Activated naive CD8-positive, alpha-beta T cell treated with anti-CD3 and anti-CD28 coated beads for 36 hours (primary cell): Measurements from ENCODE around the gene ISG15. TPM values are rescaled to one million over a fixed set of nuclear protein-coding genes. Genes with fewer than 3 reads are reported as not detected.
A peak's percentile ranks its signal among the peaks of the same experiment; 100 is the strongest.
"Not testable (repeated sequence)": the region's sequence is repeated elsewhere in the genome, so short reads cannot be mapped to it uniquely, and the experiment has no call there.

Source experiments
- DNase-seq: peaks from one replicate; pipeline ENCODE4 v3.0.0; 2021
- H3K27ac Mint-ChIP-seq: one replicate; pipeline ENCODE4 v1.8.0; 2022; ENCODE audit warnings: mild to moderate bottlenecking, moderate library complexity, mixed read lengths
- H3K27me3 Mint-ChIP-seq: one replicate; pipeline ENCODE4 v1.8.0; 2022; ENCODE audit warnings: mild to moderate bottlenecking, mixed read lengths
- H3K36me3 Mint-ChIP-seq: one replicate; pipeline ENCODE4 v1.8.0; 2021; ENCODE audit warnings: mild to moderate bottlenecking, mixed read lengths
- H3K4me1 Mint-ChIP-seq: one replicate; pipeline ENCODE4 v1.8.0; 2021; ENCODE audit warnings: mixed read lengths
- H3K4me3 Mint-ChIP-seq: one replicate; pipeline ENCODE4 v1.8.0; 2022; ENCODE audit warnings: mild to moderate bottlenecking, moderate library complexity, mixed read lengths
- H3K9me3 Mint-ChIP-seq: one replicate; pipeline ENCODE4 v1.8.0; 2022; ENCODE audit warnings: mixed read lengths
- total RNA-seq, 2 experiments: library from RNA; stranded (reverse); gene quantifications; one replicate each; pipeline ENCODE4 v1.2.3, GENCODE V29; 2021

ISG15 gene
- total RNA-seq, 2 experiments from 2014 or later: 71.7 to 78.4 TPM

GRCh38 chr1:997993-998744 is 15.1 kb upstream of the ISG15 start:
- no peak overlapping the region for H3K4me3 Mint-ChIP-seq
- peaks cover 5% of the 10 kb centered on the region for H3K4me1 Mint-ChIP-seq
- DNase-seq: no peak
- H3K27me3 Mint-ChIP-seq: peaks cover 52% of the 10 kb centered on the region
- H3K27ac Mint-ChIP-seq: no peak overlapping the region
- no peaks in the 10 kb centered on the region for H3K9me3 Mint-ChIP-seq
- no peaks in the 10 kb centered on the region for H3K36me3 Mint-ChIP-seq

GRCh38 chr1:998745-998994 is 14.6 kb upstream of the ISG15 start:
- Mint-ChIP-seq H3K27ac (no peak overlapping the region), H3K36me3 (no peaks in the 10 kb centered on the region), H3K9me3 (no peaks in the 10 kb centered on the region), H3K4me3 (no peak overlapping the region), H3K4me1 (peaks cover 5% of the 10 kb centered on the region), H3K27me3 (peaks cover 56% of the 10 kb centered on the region)
- no peak for DNase-seq

GRCh38 chr1:998995-999724 is 14.1 kb upstream of the ISG15 start:
- Mint-ChIP-seq H3K4me3 (no peak overlapping the region), H3K27me3 (peaks cover 61% of the 10 kb centered on the region), H3K36me3 (no peaks in the 10 kb centered on the region), H3K9me3 (no peaks in the 10 kb centered on the region), H3K27ac (no peak overlapping the region), H3K4me1 (peaks cover 5% of the 10 kb centered on the region)
- DNase-seq: no peak

- Mint-ChIP-seq H3K36me3 (no peaks in the 10 kb centered on the region), H3K27me3 (peaks cover 66% of the 10 kb centered on the region), H3K27ac (no peak within 1 kb of the TSS), H3K9me3 (no peaks in the 10 kb centered on the region), H3K4me3 (peak within 1 kb of the TSS; percentile 72), H3K4me1 (peaks cover 9% of the 10 kb centered on the region)
- peak; percentile 66 for DNase-seq
Observed at GRCh38 chr1:999725-1000356, 13.5 kb upstream of the ISG15 start, which contains the start of gene HES4. Gene HES4 (minus strand): TSS chr1:1000097. CDS start chr1:999973, 124 bp downstream.

- Mint-ChIP-seq H3K9me3 (no peaks in the 10 kb centered on the region), H3K27me3 (peaks cover 67% of the 10 kb centered on the region), H3K4me3 (peak overlapping the region; percentile 72), H3K27ac (no peak overlapping the region), H3K36me3 (no peaks in the 10 kb centered on the region), H3K4me1 (peaks cover 15% of the 10 kb centered on the region)
- peak; percentile 71 for DNase-seq
Observed at GRCh38 chr1:1000357-1001056, 12.8 kb upstream of the ISG15 start.

GRCh38 chr1:1001057-1001783 is 12.1 kb upstream of the ISG15 start:
- no peak for DNase-seq
- Mint-ChIP-seq H3K4me1 (peaks cover 13% of the 10 kb centered on the region), H3K27ac (no peak overlapping the region)

GRCh38 chr1:1003618-1004419 is 9.5 kb upstream of the ISG15 start:
- Mint-ChIP-seq H3K4me1 (peaks cover 11% of the 10 kb centered on the region), H3K27me3 (peaks cover 65% of the 10 kb centered on the region), H3K36me3 (no peaks in the 10 kb centered on the region), H3K4me3 (no peak overlapping the region), H3K9me3 (no peaks in the 10 kb centered on the region), H3K27ac (no peak overlapping the region)
- DNase-seq: no peak

More at GRCh38 chr1:1001057-1001783, 12.1 kb upstream of the ISG15 start:
- peaks cover 67% of the 10 kb centered on the region for H3K27me3 Mint-ChIP-seq
- H3K4me3 Mint-ChIP-seq: peak overlapping the region; percentile 72
- H3K9me3 Mint-ChIP-seq: no peaks in the 10 kb centered on the region
- H3K36me3 Mint-ChIP-seq: no peaks in the 10 kb centered on the region

- DNase-seq: no peak
- no peak overlapping the region for H3K27ac Mint-ChIP-seq
- no peak overlapping the region for H3K4me3 Mint-ChIP-seq
- H3K27me3 Mint-ChIP-seq: peaks cover 68% of the 10 kb centered on the region
- no peaks in the 10 kb centered on the region for H3K36me3 Mint-ChIP-seq
- H3K9me3 Mint-ChIP-seq: no peaks in the 10 kb centered on the region
- peaks cover 11% of the 10 kb centered on the region for H3K4me1 Mint-ChIP-seq
Observed at GRCh38 chr1:1004420-1004779, 8.9 kb upstream of the ISG15 start.

GRCh38 chr1:1004780-1005697 is 8.3 kb upstream of the ISG15 start:
- no peaks in the 10 kb centered on the region for H3K9me3 Mint-ChIP-seq
- H3K4me1 Mint-ChIP-seq: peaks cover 11% of the 10 kb centered on the region
- no peak overlapping the region for H3K4me3 Mint-ChIP-seq
- peak overlapping the region; percentile 50 for H3K27ac Mint-ChIP-seq
- DNase-seq: no peak
- H3K27me3 Mint-ChIP-seq: peaks cover 68% of the 10 kb centered on the region
- H3K36me3 Mint-ChIP-seq: no peaks in the 10 kb centered on the region

GRCh38 chr1:1005774-1006304 is 7.5 kb upstream of the ISG15 start:
- peaks cover 63% of the 10 kb centered on the region for H3K27me3 Mint-ChIP-seq
- no peak overlapping the region for H3K27ac Mint-ChIP-seq
- no peak for DNase-seq
- H3K4me1 Mint-ChIP-seq: peaks cover 10% of the 10 kb centered on the region
- H3K4me3 Mint-ChIP-seq: no peak overlapping the region
- H3K9me3 Mint-ChIP-seq: no peaks in the 10 kb centered on the region
- no peaks in the 10 kb centered on the region for H3K36me3 Mint-ChIP-seq

GRCh38 chr1:1006305-1007159 is 6.8 kb upstream of the ISG15 start:
- H3K27me3 Mint-ChIP-seq: peaks cover 61% of the 10 kb centered on the region
- no peaks in the 10 kb centered on the region for H3K9me3 Mint-ChIP-seq
- DNase-seq: no peak
- peaks cover 12% of the 10 kb centered on the region for H3K4me1 Mint-ChIP-seq
- no peak overlapping the region for H3K4me3 Mint-ChIP-seq
- no peak overlapping the region for H3K27ac Mint-ChIP-seq
- no peaks in the 10 kb centered on the region for H3K36me3 Mint-ChIP-seq

GRCh38 chr1:1010131-1010530 is 3.2 kb upstream of the ISG15 start:
- H3K4me3 Mint-ChIP-seq, H3K9me3 Mint-ChIP-seq, DNase-seq, H3K27ac Mint-ChIP-seq, H3K36me3 Mint-ChIP-seq: not testable (repeated sequence)
- peaks cover 29% of the 10 kb centered on the region for H3K27me3 Mint-ChIP-seq
- H3K4me1 Mint-ChIP-seq: peaks cover 24% of the 10 kb centered on the region
